GM12874 (cell line): ENCODE measurements around the gene CD163.

Experiments used
- TF ChIP-seq, protein P1 (sequence below): IDR thresholded peaks from 2 replicates; pipeline ENCODE4 v1.5.1; 2011; ENCODE audit warnings: low read depth, mild to moderate bottlenecking, control low read depth, low read length, moderate library complexity; ENCODE audit not compliant: insufficient read depth

Gene CD163

DNA sequence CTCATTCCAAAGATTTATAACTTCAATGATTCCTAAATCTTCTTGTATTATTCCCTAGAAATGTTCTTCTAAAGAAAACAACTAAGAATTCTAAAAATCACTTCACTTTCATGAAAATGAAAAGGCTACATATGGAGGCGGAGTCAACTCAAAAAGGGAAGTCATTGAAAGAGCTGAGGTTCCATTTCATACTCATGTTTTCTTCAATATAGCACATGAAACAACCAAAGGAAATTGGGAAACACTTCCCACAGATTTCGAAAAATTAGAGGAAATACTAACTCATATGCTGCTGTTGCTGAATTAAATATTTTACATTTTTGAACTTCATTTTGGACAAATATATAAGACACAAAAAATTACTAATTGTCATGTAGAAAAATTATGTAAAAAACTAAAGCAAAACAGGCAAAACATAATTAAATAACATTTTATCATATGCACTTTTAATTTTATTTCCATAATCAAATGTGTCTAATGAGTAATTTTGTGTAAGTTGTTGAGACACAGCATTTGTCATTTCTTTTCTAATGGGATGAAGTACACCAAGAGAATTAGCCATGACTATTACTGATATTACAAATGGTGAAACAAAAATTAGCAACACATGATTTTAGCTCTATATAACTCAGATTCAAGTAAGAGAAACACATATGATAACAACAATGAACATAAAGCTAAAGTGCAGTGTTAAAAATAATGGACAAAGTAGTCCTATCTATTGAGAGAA lies at the start of gene CD163:
TSS of gene CD163 (minus strand) at position 92 of the 730 bp plus-strand sequence. CDS start at position 5, 87 bp downstream.
- TF ChIP-seq, protein P1, sequence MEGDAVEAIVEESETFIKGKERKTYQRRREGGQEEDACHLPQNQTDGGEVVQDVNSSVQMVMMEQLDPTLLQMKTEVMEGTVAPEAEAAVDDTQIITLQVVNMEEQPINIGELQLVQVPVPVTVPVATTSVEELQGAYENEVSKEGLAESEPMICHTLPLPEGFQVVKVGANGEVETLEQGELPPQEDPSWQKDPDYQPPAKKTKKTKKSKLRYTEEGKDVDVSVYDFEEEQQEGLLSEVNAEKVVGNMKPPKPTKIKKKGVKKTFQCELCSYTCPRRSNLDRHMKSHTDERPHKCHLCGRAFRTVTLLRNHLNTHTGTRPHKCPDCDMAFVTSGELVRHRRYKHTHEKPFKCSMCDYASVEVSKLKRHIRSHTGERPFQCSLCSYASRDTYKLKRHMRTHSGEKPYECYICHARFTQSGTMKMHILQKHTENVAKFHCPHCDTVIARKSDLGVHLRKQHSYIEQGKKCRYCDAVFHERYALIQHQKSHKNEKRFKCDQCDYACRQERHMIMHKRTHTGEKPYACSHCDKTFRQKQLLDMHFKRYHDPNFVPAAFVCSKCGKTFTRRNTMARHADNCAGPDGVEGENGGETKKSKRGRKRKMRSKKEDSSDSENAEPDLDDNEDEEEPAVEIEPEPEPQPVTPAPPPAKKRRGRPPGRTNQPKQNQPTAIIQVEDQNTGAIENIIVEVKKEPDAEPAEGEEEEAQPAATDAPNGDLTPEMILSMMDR: no peak

DNA sequence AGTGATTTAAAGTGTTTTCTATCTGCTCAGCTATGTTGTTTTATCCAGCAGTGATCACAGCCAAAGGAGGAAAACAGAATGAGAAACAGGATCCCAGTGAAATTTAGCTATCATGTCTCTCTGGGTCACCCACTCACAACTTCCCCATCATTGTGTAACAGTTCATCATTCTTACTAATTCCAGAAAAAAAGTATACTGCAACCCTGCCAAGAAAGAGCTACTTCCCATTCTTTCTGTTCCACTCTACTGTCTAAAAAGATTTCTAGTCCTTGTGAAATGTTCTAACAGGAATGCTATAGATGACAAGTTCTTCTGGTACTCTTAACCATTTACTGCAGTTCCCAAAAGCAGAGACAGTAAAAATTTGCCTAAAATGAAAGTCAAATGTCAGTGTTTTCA lies 39.2 kb upstream of the CD163 start:
- TF ChIP-seq, protein P1: no peak

DNA sequence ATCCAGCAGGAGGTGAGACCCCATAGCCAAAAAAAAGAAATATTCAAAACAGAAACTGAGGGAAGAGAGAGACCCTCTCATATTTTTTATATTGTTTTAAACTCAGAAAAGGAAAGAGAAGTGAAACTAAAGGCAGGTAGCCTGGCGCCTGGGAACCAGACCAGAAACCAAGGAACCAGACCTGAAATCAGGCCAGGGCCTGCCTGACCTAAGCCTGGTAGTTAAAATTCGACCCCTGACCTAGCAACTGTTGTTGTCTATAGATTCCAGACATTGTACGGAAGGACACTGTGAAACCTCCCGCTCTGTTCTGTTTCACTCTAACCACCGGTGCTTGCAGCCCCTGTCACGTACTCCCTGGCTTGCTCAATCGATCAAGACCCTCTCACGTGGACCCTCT lies 38.5 kb upstream of the CD163 start:
- TF ChIP-seq, protein P1: no peak

DNA sequence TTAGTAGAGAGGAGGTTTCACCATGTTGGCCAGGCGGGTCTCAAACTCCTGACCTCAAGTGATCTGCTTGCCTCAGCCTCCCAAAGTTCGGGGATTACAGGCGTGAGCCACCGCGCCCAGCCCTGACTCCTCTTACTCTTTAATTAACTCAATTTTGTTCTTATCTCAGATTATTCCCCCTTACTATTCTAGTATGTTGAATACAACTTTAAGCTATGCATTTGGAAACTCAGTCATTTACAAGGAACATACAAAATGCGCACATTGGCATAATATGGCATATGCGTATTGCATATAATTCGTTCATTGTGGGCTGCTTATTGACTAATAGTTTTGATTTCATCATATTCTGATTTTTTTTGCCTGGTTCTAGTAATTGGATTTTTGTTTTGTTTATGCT lies 10.8 kb upstream of the CD163 start:
- TF ChIP-seq, protein P1: no peak

DNA sequence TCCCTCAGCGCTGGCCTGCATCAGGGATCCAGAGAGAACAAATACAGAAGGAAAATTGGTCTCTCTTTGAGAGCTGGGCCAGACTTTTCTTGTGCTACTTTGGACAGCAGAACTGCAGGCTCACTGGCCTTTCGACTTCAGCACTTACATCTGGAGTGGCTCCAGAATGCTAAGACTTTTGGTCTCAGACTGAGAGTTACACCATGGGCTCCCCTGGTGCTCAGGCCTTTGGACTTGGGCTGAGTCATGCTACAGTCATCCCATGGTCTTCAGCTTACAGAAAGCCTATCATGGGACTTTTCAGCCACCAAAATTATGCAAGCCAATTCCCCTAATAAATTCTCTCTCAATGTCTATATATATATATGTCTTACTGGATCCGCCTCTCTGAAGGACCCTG lies 9.0 kb upstream of the CD163 start:
- TF ChIP-seq, protein P1: no peak

DNA sequence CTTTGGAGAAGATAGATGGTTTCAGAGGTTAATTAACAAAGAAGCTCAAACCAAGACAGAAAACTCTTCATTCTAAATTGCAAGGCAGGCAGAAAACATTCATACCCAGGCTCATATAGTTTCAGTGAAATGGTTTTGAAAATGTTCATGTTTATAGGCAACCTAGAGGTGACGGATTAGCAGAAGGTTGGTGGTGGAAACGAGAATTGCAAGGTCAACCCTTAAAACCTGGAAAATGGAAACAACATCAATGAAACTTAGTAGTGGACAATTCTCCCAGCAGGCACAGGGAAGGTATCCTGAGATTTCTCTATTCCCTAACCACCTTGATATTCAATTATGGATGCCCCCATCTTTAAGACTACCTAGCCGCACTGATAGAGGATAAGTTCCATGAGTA lies 965 bp downstream of the CD163 start:
- TF ChIP-seq, protein P1: no peak

DNA sequence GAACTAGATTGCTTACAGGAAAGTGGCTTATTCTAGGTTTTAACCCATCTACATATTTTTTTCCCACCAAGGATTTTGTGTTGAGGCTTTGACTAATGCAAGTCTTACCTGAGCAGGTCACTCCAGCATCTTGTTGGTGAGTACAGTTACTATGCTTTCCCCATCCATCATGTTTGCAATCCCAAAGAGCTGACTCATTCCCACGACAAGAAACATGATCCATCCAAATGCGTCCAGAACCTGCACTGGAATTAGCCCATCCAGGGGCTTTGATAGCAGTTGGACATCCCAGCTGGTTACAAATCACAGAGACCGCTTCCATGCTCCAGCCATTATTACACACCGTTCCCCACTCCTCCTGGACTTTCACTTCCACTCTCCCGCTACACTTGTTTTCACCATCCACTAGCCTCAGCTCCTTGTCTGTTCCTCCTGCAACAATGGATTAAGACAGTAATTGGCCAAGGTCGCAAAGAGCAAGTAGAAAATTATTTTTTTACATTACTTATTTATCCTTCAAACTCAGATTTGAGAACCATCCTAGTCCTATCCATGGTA lies 2.5 kb downstream of the CD163 start:
- TF ChIP-seq, protein P1: no peak
